PC-3 (cell line): ENCODE data around the gene ORMDL3. TPM values are rescaled to one million over a fixed set of nuclear protein-coding genes. Genes with fewer than 3 reads are reported as not detected.

Experiments used
- ATAC-seq: fragments of 200-7000 bp; cut with Tn5 transposase; 2 replicates; pipeline ENCODE4 v1.9.1; 2020; ENCODE audit warnings: mild to moderate bottlenecking, moderate library complexity
- BruUV-seq: library from RNA; stranded (reverse); fragments of 400-500 nt; replicated peaks from 2 replicates; lab custom pipeline; 2021; lab: Mats Ljungman, UMichigan
- CTCF ChIA-PET: fragments of 300-600 bp; sonication (Branson Sonifier 250); formaldehyde crosslinking; loops from one replicate; lab custom pipeline; 2022; ENCODE audit warnings: antibody characterized with exemption; lab: Charles Lee
- POLR2A ChIA-PET: fragments of 300-600 bp; sonication (Branson Sonifier 250); formaldehyde crosslinking; loops from one replicate; lab custom pipeline; 2022; ENCODE audit warnings: antibody characterized with exemption; ENCODE audit not compliant: unreplicated experiment; lab: Charles Lee
- DNase-seq: peaks from one replicate; pipeline ENCODE4 v3.0.0-alpha.2; 2015
- H2AFZ ChIP-seq: fragments of 300-600 bp; sonication (generic); 2 replicates; pipeline ENCODE4 v1.6.0; 2016; ENCODE audit warnings: antibody characterized with exemption, low read length
- H3F3A ChIP-seq: fragments of 300-600 bp; sonication (generic); one replicate; pipeline ENCODE4 v1.6.0; 2017; ENCODE audit warnings: antibody characterized with exemption, low read length, control low read depth, mild to moderate bottlenecking; ENCODE audit not compliant: unreplicated experiment
- H3K27ac ChIP-seq: fragments of 300-600 bp; sonication (generic); 2 replicates; pipeline ENCODE4 v1.5.1; 2016; ENCODE audit warnings: mild to moderate bottlenecking, low read length
- H3K27me3 ChIP-seq: fragments of 300-600 bp; sonication (generic); 2 replicates; pipeline ENCODE4 v1.6.1; 2016; ENCODE audit warnings: low read length, mixed read lengths
- H3K36me3 ChIP-seq: fragments of 300-600 bp; sonication (generic); 2 replicates; pipeline ENCODE4 v1.6.1; 2016; ENCODE audit warnings: low read depth, mixed run types, low read length, mixed read lengths
- H3K4me1 ChIP-seq: fragments of 300-600 bp; sonication (generic); 2 replicates; pipeline ENCODE4 v1.5.1; 2016; ENCODE audit warnings: low read length; ENCODE audit not compliant: insufficient read depth
- H3K4me2 ChIP-seq: fragments of 300-600 bp; sonication (generic); 2 replicates; pipeline ENCODE4 v1.6.0; 2016; ENCODE audit warnings: low read length
- H3K4me3 ChIP-seq: fragments of 300-600 bp; sonication (generic); 2 replicates; pipeline ENCODE4 v1.5.1; 2016; ENCODE audit warnings: mild to moderate bottlenecking, low read length, mixed read lengths
- H3K79me2 ChIP-seq: fragments of 300-600 bp; sonication (generic); 2 replicates; pipeline ENCODE4 v1.6.1; 2017; ENCODE audit warnings: low read length, mixed read lengths
- H3K9ac ChIP-seq: fragments of 300-600 bp; sonication (generic); 2 replicates; pipeline ENCODE4 v1.6.0; 2016; ENCODE audit warnings: mild to moderate bottlenecking, low read length
- H3K9me2 ChIP-seq: fragments of 300-600 bp; sonication (generic); replicated peaks from 2 replicates; pipeline ENCODE4 v1.6.1; 2016; ENCODE audit warnings: mixed run types, low read length, mixed read lengths
- H3K9me3 ChIP-seq: fragments of 300-600 bp; sonication (generic); 2 replicates; pipeline ENCODE4 v1.6.1; 2016; ENCODE audit warnings: low read length, mixed read lengths
- H4K20me1 ChIP-seq: fragments of 300-600 bp; sonication (generic); 2 replicates; pipeline ENCODE4 v1.6.1; 2016; ENCODE audit warnings: low read length, mixed read lengths
- CTCF ChIP-seq: fragments of 300-600 bp; sonication (generic); conservative IDR thresholded peaks from 2 replicates; pipeline ENCODE4 v1.5.1; 2017; ENCODE audit warnings: antibody characterized with exemption, low read depth, mild to moderate bottlenecking, low read length
- EZH2 ChIP-seq: fragments of 300-600 bp; sonication (generic); IDR thresholded peaks from one replicate; pipeline ENCODE4 v1.6.1; 2017; ENCODE audit warnings: antibody characterized with exemption, mild to moderate bottlenecking, low read length; ENCODE audit not compliant: unreplicated experiment
- EZH2phosphoT487 ChIP-seq: fragments of 300-600 bp; sonication (generic); IDR thresholded peaks from 2 replicates; pipeline ENCODE4 v1.6.1; 2018; ENCODE audit warnings: mild to moderate bottlenecking, antibody characterized with exemption, low read length, borderline replicate concordance
- intact Hi-C: fragments of 100-400 bp; cut with micrococcal nuclease; formaldehyde crosslinking; loops from 2 replicates; pipeline ENCODE4 v1.9.0; 2023
- total RNA-seq: library from RNA; depleted of rRNA; stranded (reverse); fragments of >200 nt; gene quantifications from 2 replicates; pipeline ENCODE4 v1.2.3, GENCODE V29; 2014

ORMDL3 gene
- total RNA-seq, 1 experiment from 2014 or later = 27.4 TPM

DNA sequence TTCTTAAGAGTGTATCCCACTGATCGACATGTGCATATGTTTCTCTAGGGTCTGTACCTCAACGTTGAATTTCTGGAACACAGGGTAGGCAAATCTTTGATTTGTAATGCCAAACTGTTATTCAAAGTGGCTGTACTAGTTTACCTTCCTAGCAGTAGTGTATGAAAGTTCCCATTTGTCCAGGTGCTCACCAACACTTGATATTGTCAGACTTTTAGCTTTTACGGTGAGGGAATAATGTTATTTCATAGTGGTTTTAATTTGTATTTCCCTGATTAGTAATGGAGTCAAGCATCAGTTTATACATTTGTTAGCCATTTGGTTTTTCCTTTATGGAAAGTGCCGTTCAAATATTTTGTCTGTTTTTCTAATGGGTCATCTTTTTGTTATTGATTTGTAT lies 29.3 kb downstream of the ORMDL3 start:
- no TSS peak for BruUV-seq
- Histone ChIP-seq H3K4me1 (no peaks in the 10 kb centered on the region), H3K27ac (no peak overlapping the region), H3K36me3 (no peaks in the 10 kb centered on the region), H3F3A (no peaks in the 10 kb centered on the region), H3K9me2 (no peaks in the 10 kb centered on the region), H3K4me3 (no peak overlapping the region), H3K9ac (no peak overlapping the region), H4K20me1 (no peaks in the 10 kb centered on the region), H3K4me2 (no peak overlapping the region), H3K27me3 (no peaks in the 10 kb centered on the region), H3K9me3 (no peaks in the 10 kb centered on the region), H2AFZ (no peak overlapping the region), H3K79me2 (no peaks in the 10 kb centered on the region)
- ChIA-PET CTCF (no interaction called here), POLR2A (no interaction called here)
- ATAC-seq (no peak), DNase-seq (no peak)
- TF ChIP-seq EZH2phosphoT487 (no peak), EZH2 (no peak), CTCF (no peak)
- intact Hi-C loops = no loop called here

- ATAC-seq (no peak), DNase-seq (no peak)
- H3F3A ChIP-seq = no peaks in the 10 kb centered on the region
- no TSS peak for BruUV-seq
- TF ChIP-seq EZH2 = no peak
- TF ChIP-seq CTCF = no peak
- no peak for TF ChIP-seq EZH2phosphoT487
- no peaks in the 10 kb centered on the region for H3K9me2 ChIP-seq
- intact Hi-C loops = no loop called here
- ChIA-PET CTCF (no interaction called here), POLR2A (no interaction called here)
- H3K36me3 ChIP-seq = no peaks in the 10 kb centered on the region
- H3K27me3 ChIP-seq = no peaks in the 10 kb centered on the region; the same call in 1 of the 2 replicates
- no peak overlapping the region for H3K9ac ChIP-seq
- no peaks in the 10 kb centered on the region for H4K20me1 ChIP-seq
- no peak overlapping the region for H2AFZ ChIP-seq
- no peaks in the 10 kb centered on the region for H3K4me1 ChIP-seq
- no peaks in the 10 kb centered on the region for H3K79me2 ChIP-seq
- no peak overlapping the region for H3K4me3 ChIP-seq
- no peaks in the 10 kb centered on the region for H3K9me3 ChIP-seq
- no peak overlapping the region for H3K27ac ChIP-seq
- H3K4me2 ChIP-seq = no peak overlapping the region
These were observed 32.6 kb downstream of the ORMDL3 start for GRCh38 chr17:39894681-39895376.

- no TSS peak for BruUV-seq
- no peak for DNase-seq
- intact Hi-C loops = no loop called here
- no peaks in the 10 kb centered on the region for H3F3A ChIP-seq
- H3K9ac ChIP-seq = no peak overlapping the region
- H4K20me1 ChIP-seq = no peaks in the 10 kb centered on the region
- TF ChIP-seq EZH2 (no peak), EZH2phosphoT487 (no peak), CTCF (no peak)
- H3K36me3 ChIP-seq = no peaks in the 10 kb centered on the region
- no peak overlapping the region for H2AFZ ChIP-seq
- no peaks in the 10 kb centered on the region for H3K9me2 ChIP-seq
- no peaks in the 10 kb centered on the region; the same call in 1 of the 2 replicates for H3K27me3 ChIP-seq
- H3K9me3 ChIP-seq = no peaks in the 10 kb centered on the region
- no peaks in the 10 kb centered on the region for H3K79me2 ChIP-seq
- H3K4me2 ChIP-seq = no peak overlapping the region
- no peak overlapping the region for H3K4me3 ChIP-seq
- no peaks in the 10 kb centered on the region for H3K4me1 ChIP-seq
- ChIA-PET CTCF (no interaction called here), POLR2A (no interaction called here)
- H3K27ac ChIP-seq = no peak overlapping the region
- ATAC-seq = no peak
These were observed 38.2 kb downstream of the ORMDL3 start for GRCh38 chr17:39889200-39889599.
